ENCODE data around the gene SYNGAP1. TPM values are rescaled to one million over a fixed set of nuclear protein-coding genes. Genes with fewer than 3 reads are reported as not detected.

SYNGAP1 gene
- total RNA-seq, 1 donor from 2014 or later, result 36.1 TPM

GRCh38 chr6:33417128-33417902 lies 2.5 kb upstream of the SYNGAP1 start:
- Histone ChIP-seq H3K4me1 (ENCODE audit: insufficient read depth, low read length) (peaks cover 32% of the 10 kb centered on the region), H4K20me1 (ENCODE audit: insufficient read depth, low read length) (peaks cover 45% of the 10 kb centered on the region), H3K36me3 (ENCODE audit: insufficient read depth, low read length) (peaks cover 8% of the 10 kb centered on the region), H3K4me3 (ENCODE audit: insufficient read depth, low read depth, low read length) (peak overlapping the region; percentile 82), H3K27ac (ENCODE audit: low read depth, low read length) (peak overlapping the region; percentile 98), H3K27me3 (ENCODE audit: insufficient read depth, low read length) (no peaks in the 10 kb centered on the region), H3K9me3 (ENCODE audit: insufficient read depth, low read depth, low read length) (no peaks in the 10 kb centered on the region), H3K79me2 (ENCODE audit: insufficient read depth, low read length) (peaks cover 43% of the 10 kb centered on the region), H3K9ac (ENCODE audit: low read length) (peak overlapping the region; percentile 93), H2AFZ (ENCODE audit: low read depth, low read length) (peak overlapping the region; percentile 78), H3K4me2 (ENCODE audit: low read length) (peak overlapping the region; percentile 97)
- Mint-ChIP-seq H3K4me3 (ENCODE audit: unreplicated experiment) (peak overlapping the region; percentile 98), H3K4me1 (ENCODE audit: low read depth, unreplicated experiment) (peaks cover 40% of the 10 kb centered on the region), H3K27ac (ENCODE audit: unreplicated experiment) (peak overlapping the region; percentile 98), H3K36me3 (ENCODE audit: low read depth, unreplicated experiment) (peaks cover 12% of the 10 kb centered on the region), H3K9me3 (ENCODE audit: unreplicated experiment) (no peaks in the 10 kb centered on the region), H3K27me3 (ENCODE audit: low read depth, unreplicated experiment) (no peaks in the 10 kb centered on the region)
- peak; percentile 86 for DNase-seq (ENCODE audit: low read depth)
- no peak for TF ChIP-seq CTCF (IDR thresholded peaks at IDR 0.05; ENCODE audit: insufficient read depth, low read depth, low read length)
- FAIRE-seq, result no peak

- peak within 1 kb of the TSS; percentile 82 for H3K4me3 ChIP-seq (ENCODE audit: insufficient read depth, low read depth, low read length)
- no peaks in the 10 kb centered on the region for H3K27me3 Mint-ChIP-seq (ENCODE audit: low read depth, unreplicated experiment)
- peak within 1 kb of the TSS; percentile 78 for H2AFZ ChIP-seq (ENCODE audit: low read depth, low read length)
- H3K9ac ChIP-seq (ENCODE audit: low read length), result peak within 1 kb of the TSS; percentile 93
- peak; percentile 100 for DNase-seq (ENCODE audit: low read depth)
- H4K20me1 ChIP-seq (ENCODE audit: insufficient read depth, low read length), result peaks cover 38% of the 10 kb centered on the region
- peak within 1 kb of the TSS; percentile 97 for H3K4me2 ChIP-seq (ENCODE audit: low read length)
- peaks cover 32% of the 10 kb centered on the region for H3K4me1 ChIP-seq (ENCODE audit: insufficient read depth, low read length)
- peaks cover 9% of the 10 kb centered on the region for H3K36me3 Mint-ChIP-seq (ENCODE audit: low read depth, unreplicated experiment)
- no peaks in the 10 kb centered on the region for H3K9me3 ChIP-seq (ENCODE audit: insufficient read depth, low read depth, low read length)
- H3K79me2 ChIP-seq (ENCODE audit: insufficient read depth, low read length), result peaks cover 35% of the 10 kb centered on the region
- no peaks in the 10 kb centered on the region for H3K9me3 Mint-ChIP-seq (ENCODE audit: unreplicated experiment)
- peak within 1 kb of the TSS; percentile 98 for H3K27ac Mint-ChIP-seq (ENCODE audit: unreplicated experiment)
- FAIRE-seq, result peak; percentile 88
- peaks cover 40% of the 10 kb centered on the region for H3K4me1 Mint-ChIP-seq (ENCODE audit: low read depth, unreplicated experiment)
- H3K4me3 Mint-ChIP-seq (ENCODE audit: unreplicated experiment), result peak within 1 kb of the TSS; percentile 98
- H3K36me3 ChIP-seq (ENCODE audit: insufficient read depth, low read length), result peaks cover 8% of the 10 kb centered on the region
- peak within 1 kb of the TSS; percentile 98 for H3K27ac ChIP-seq (ENCODE audit: low read depth, low read length)
- TF ChIP-seq CTCF (IDR thresholded peaks at IDR 0.05; ENCODE audit: insufficient read depth, low read depth, low read length) (no peak), EZH2 (IDR thresholded peaks at IDR 0.05; ENCODE audit: insufficient read depth, low read length) (no peak)
- no peaks in the 10 kb centered on the region for H3K27me3 ChIP-seq (ENCODE audit: insufficient read depth, low read length)
Measured at GRCh38 chr6:33417903-33418689, 1.8 kb upstream of the SYNGAP1 start, which contains the start of gene CUTA. CUTA (minus strand) TSS chr6:33418107; CDS start chr6:33418000, 107 bp downstream.
